NCI-H748 treated with DMSO at 0.1 percent for 48 hours (cell line): ENCODE results near the gene CTU1.
A peak's percentile ranks its signal among the peaks of the same experiment; 100 is the strongest.

Experiments used
- DNase-seq: peaks from one replicate; lab custom pipeline; 2025; lab: John Stamatoyannopoulos, UW

The CTU1 gene

DNA sequence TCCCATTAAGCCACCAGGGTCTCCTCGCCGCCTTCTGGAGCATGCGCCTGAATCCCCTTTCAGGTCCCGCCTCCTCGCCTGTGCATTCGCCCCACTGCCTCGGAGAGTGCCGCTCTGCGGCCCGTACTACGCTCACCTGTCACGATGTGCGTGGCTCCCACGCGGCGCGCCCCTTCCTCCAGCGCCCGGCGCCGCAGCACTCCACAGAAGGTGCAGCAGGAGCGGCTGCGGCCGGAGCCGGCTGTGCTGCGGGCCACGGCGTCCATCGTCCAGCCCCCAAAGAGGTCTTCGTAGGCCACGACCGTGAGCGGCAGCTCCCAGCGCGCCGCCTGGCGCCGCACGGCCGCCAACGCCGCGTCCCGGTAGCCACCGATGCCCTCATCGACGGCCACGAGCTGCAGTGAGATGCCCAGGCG lies 4.3 kb downstream of the CTU1 start:
- DNase-seq, result no peak

DNA sequence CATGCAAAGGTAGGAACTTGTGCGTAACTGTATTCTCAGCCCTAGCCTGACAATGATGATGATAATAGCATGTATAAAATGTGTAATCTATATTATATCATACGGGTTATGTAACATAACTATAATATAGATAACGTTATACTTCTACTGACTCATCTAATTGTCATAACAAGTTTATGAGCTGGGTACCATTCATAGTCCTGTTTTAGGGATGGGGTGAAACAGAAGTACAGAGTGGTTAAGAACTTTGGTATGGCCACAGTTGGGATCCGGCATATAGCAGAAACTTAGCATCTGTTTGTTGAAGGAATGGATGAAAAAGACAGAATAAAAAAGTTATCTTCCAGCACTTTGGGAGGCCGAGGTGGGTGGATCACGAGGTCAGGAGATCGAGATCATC lies 5.2 kb downstream of the CTU1 start:
- DNase-seq, result no peak

DNA sequence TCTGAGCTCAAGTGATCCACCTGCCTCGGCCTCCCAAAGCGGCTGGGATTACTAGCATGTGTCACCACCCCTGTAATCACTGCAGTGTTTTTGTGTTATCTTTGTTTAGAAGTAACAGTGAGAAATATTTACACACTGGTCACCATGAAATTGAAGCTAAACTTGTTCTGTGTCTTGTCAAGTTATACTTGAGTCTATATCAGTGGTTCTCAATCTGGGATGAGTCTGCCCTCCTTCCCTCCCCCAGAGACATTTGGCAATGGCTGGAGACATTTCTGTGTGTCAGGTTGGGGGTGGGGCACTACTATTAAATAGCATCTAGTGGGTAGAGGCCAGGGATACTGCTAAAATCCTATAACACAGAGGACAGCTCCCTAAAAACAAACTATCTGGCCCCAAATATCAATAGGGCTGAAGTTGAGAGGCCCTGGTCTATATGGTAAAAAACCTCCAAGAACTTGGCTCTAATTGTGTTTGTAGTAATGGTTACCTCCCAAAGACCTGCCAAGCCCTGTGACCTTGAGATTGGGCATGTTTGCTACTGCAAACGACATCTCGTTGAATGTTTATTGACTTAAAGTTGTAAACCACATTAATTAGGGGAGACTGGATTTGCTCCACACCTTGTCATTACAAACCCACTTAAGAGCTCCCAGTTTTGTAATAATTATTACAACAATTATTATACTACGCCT lies 6.9 kb downstream of the CTU1 start:
- no peak for DNase-seq

DNA sequence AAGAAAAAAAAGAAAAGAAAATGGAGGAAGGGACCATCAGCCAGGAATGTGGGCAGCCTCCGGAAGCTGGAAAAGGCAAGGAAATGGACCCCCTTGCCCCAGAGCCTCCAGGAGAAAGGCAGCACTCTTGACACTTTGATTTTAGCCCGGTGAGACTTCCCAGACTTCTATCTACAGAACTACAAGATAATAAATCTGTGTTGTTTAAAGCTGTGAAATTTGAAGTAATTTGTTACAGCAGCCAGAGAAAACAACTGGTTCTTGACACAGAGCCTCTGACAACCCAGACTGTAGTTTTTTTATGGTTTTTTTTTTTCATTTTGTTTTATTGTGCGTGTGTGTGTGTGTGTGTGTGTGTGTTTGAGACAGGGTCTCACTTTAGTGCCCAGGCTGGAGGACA lies 7.6 kb downstream of the CTU1 start:
- no peak for DNase-seq

DNA sequence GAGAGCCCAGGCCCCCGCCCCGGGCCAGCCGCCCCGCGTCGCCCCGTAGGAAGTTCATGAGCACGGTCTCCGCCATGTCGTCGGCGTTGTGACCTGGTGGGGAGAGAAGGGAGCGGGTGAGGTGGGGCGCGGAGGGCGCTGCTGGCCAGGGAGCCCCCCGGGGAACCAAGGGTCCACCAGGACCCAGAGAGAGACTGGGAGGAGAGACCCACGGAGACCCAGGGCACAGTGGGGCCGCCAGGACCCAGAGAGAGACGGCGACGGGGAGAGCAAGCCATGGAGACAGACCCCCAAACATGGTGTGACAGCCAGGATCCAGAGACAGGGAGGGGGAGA lies 9.2 kb downstream of the CTU1 start:
- DNase-seq, result no peak

DNA sequence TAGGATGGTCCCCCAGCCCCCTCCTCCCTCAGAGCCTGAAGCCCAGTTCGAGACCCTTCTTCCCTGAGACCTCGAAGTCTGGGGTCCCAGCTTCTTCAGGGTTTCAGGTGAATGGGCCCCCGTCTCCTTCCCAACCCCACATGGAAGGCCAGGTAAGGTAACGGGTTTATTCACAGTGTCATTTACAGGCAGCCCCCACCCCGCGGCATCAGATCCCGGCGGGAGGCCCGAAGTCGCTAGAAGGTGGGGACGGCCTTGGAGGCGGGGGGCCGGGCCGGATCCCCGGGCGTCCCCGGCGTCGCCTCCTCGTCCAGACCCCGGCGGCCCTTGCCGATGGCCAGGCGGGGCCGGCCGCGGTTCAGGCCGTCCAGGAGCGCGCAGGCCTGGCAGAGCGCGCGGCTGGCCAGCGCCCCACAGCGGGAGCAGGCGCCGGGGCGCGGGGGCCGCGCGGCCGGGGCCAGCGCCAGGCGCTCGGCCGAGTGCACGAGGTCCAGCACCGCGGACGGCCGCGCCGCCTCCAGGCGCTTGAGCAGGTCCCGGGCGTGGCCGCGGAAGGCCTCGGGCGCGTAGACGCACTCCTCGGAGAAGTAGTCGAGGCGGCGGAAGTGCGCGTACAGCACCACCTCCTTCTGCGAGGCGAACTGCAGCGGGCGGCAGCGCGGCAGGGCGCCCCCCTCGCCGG lies 9.7 kb downstream of the CTU1 start:
- DNase-seq, result no peak

DNA sequence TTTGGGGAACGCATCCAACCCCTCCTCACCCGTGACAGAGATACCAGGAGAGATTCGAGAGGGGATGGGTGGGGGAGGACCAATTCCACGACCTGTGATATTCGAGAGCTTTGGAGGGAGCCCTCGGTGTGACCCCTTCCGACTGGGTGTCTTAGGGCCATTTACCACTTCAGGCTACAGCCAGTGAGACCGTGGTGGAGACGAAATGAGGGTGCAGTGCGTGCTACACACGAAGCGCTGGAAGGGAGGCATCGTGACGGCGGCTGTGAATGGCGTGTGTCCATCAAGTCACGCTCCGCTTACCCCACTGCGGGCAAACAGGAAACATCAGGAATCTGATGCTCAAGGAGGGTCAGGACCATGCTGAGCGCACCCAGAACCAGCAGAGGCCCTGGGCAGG lies 10.4 kb downstream of the CTU1 start:
- DNase-seq, result no peak

DNA sequence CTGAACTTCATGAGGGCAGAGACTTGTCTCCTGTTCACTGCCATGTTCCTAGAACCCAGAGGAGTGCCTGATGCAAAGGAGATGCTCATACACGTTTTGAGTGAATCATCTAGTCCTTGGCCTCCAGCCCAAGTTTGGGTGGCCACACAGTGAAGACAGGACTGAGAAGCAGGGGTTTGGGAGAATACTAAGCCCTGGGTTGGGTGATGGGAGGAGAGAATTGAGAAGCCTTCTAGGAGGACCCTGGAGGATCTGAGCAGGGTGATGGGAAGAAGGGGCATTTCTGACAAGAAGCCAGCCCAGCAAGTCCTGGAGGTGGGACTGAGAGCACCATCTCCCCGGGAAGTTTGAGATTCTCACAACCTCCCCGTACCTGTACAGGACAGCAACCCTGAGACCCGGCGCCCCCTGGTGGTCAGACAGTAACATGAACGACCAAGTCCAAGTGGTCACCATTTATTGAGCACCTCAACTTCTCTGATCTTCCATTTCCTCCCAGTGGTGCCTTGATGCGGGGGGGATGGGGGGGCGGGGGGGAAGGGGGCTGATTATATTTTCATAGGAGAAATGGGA lies 11.0 kb downstream of the CTU1 start:
- DNase-seq, result peak; percentile 69

DNA sequence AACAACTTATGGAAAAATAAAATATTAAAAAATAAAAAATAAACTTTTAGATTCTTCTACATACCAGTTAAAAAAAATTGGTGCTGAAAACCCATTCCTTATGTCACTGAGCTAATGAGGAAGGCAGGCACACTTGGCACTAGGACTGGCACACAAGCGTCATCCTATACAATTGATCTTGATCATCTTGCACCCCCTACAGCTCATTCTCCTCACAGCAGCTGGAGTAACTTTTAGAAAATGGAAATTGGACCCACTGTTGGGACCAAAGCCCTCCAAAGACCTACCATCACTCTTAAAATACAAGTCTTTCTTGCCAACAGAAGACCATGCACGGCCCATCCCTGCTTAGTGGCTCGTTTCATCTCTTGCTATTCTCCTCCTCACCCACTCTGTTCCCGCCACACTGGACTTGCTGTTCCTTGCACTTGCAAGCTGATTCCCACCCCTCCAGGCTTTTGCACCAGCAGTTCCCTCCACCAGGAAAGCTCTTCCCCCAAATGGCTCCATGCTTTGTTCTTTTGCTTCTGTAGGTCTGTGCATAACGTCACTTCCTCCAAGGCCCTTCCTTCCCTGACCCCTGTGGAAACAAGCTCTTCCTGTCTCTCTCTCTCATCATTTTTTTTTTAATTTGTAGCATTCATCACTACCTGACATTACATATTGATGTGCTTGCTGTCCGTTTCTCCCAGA lies 11.6 kb downstream of the CTU1 start:
- peak; percentile 39 for DNase-seq

DNA sequence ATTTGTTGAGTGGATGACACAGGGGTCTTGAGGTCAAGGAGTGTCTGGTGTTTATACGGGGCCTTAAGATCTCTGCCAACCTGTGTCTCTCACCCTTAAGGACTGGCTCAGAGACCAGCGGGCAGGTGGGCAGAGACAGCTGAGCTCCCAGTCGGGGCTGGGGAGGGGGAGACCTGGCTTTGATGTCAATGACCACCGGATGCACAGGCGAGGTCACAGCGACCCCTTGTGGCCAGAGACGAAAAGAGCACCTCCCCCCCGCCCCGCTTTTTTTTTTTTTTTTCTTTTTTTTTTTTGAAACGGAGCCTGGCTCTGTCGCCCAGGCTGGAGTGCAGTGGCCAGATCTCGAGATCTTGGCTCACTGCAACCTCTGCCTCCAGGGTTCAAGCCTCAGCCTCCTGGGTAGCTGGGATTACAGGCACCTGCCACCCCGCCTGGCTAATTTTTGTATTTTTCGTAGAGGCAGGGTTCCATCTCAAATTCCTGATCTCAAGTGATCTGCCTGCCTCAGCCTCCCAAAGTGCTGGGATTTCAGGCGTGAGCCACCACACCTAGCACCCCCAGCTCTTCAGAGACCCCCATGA lies 13.4 kb downstream of the CTU1 start:
- no peak for DNase-seq

DNA sequence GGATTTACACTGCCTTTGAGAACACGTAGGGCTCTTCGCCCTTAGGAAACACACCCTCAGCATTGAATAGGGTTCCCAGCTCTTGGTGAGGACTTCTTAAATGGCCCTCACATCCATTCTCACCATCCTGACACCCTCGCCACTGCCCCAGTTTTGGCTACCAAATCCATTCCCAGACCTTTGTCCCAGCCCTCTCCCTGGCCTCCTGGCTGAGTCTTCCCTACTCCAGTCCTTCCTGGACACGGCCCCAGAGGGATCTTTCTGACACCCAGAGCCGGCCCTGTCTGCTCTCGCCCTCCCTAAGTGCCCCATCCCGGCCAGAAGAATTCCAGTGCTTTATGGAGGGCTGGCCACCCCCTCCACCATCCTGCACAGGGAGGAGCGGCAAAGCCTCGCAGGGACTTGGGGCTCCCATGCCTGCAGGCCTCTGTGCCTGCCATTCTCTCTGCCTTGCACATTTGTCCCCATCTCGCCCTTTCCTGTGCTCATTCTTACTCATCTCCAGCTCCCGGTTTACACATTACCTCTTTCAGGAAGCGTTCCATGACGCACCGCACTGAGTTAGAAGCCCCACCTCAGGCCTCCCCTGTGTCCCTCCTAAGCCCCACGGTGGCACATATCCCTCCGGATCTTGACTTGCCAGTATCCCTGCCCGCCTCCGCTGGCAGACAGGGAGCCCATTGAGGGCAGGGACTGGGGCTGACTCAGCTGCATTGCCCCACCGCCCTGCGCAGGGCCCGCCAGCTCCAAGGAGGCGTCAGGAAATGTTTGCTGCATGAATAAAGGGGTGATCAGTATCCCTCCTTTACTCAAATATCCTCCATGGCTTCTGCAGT lies 14.5 kb downstream of the CTU1 start:
- DNase-seq, result no peak

DNA sequence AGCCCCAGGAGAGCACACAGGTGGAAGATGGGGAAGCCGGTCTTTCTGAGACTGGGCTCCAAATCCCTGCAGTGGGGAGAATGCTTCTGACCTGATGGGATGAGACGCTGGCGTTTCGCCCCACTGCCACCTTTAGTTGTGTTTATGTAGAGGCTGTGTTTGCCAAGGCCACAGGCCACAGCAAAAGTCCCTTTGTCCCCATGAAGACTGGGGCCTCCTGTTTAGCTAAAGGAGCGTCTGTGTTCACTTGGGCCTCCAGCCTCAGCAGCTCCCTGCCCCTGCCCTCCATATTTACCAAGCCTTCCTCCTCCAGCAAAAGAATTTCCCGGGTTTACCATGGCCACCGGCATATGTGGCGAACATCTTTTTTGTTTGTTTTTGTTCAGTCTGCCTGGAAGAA lies 15.1 kb downstream of the CTU1 start:
- DNase-seq, result no peak

DNA sequence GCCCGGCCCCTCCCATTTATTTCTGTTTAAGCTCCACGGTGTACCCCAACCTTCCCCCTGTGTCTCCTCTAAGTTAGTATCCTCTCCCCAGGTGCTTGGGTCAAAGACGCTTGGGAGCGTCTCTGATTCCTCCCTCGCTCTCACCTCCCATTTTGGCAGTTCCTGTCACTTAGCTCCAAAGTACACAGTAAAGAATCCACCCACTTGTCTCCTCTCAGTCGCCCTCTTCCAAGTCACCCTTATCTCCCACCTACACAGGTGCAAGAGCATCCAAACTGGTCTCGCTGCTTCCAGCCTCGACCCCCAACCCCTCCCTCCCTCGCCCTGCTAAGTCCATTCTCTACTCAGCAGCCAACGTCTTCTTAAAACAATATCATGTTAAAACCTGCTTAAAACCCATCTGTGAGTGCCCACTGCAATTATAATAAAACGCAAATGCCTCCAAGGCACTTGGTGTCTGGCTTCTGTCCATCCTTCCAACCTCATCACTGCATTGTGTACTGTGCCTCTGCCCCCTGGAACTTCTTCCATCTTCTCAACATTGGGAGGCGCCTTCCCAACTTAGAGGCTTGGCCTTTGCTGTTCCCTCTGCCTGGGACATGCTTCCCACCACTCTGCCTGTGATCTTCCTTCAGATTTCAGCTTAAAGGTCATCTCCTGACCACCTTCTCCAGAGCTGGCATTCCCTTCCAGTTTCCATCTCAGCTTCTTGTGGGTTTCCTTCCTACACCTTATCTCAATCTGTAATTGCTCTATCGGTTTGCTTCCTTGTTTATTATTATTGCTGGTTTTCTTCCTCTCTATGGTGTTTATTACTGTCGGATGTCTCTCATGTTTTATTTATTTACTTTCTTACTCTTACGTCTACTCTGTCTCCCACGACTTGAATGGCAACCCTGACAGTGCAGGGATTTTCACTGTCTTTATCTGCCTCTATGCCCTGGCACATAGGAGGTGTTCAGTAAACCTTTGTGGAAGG lies 16.0 kb downstream of the CTU1 start:
- peak; percentile 48 for DNase-seq

DNA sequence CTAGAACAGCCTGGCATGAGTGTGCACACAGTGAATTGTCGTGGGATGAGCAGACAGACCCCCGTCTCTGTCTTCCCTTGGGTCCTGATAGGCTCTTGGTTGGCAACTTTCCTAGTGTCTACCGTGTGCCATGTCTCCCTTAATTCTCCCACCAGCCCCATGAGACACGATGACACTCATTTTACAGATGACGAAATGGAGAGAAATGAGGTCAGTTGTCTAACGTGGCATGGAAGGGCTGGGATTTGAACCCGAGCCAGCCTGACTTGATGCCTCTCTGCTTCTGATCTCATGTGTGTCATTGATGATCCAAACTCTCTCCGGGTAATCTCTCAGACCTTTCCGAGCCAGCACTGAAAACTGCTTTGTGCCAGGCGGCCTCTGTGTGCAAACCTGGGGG lies 17.1 kb downstream of the CTU1 start:
- no peak for DNase-seq

DNA sequence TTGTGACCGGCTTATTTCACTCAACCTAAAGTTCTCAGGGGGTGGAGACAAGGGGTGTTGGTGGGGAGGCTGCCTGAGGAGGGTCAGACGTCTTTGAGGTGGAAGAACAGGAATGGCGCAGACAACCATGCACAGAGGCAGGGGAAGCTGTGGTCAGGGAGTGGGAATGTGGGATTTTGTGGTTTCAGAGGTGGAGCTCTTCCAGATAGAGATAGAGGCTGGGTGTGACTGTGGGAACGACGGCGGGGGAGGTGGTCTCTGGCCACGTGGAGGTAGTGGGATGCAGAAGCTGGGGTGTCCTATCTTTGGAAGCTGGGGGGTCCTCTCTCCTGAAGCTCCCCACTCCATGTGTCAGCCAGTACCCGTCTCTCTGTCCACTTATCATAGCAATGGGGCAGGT lies 17.7 kb downstream of the CTU1 start:
- no peak for DNase-seq

DNA sequence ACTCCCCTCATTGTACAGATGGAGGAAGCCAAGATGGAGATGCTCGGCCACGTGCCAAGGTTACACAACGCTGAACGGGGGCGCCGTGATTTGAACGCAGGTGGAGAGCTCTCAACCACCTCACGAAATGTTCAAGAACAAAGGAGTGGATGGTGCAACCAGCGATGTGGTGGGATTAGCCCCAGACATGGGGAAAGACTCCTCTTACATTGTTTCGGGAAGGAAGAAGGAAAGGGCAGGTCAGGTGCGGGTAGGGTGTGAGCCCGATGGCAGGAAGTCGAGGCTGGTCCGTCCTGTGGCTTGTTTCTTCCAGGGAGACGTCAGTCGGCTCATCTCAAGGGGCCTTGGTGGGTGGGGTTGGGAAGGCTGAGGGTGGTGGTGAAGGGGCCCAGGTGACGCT lies 18.4 kb downstream of the CTU1 start:
- no peak for DNase-seq

DNA sequence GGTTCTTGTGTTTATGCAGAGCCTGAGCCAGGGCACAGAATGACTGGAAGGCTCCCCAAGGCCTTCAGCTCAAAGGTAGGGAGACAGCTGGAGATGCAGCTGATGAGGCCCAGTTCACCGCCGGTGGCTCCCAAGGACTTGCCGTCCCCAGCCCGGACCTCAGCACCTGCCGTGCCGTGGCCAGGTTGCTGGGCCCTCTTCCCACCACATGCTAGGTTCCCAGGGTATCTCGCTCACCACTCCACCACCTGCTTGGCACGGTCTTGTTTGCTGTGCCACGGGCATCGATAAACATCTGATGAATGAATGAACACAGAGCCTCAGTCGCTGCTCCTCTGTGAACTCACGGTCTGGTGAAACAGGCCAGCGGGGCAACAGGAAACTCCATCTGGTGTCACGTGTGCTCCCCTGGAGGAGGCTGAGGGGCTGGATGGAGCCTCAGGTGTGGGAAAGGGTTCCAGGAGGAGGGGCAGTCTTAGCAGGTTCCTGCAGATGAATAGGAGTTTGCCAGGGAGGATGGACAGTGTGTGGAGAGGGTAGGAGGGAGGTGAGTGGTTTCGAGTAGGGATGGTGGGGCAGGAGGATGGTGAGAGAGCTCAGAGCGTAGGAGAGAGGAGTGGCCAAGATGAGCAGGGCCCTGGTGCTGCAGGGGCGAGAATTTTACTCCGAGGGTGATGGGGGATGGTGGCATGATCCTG lies 21.9 kb downstream of the CTU1 start:
- DNase-seq, result no peak

DNA sequence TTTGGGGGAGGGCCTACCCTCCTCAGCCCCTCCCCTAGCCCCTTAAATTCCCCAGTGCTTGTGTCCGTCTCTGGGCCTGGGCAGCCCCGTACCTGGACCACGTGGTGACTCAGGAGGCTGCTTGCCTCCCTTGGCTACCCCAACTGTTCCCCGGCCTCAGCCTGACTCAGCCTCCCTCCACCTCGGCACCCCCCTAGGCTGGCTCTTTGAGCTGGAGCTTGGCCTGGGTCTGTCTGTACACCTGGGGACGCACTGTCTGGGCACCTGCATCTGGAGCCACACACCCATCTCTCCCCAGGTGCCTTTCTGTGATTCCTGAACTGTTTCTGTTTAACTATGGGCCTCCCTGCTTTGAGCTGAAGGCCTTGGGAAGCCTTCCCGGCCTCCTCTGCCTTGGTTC lies 23.7 kb downstream of the CTU1 start:
- no peak for DNase-seq

DNA sequence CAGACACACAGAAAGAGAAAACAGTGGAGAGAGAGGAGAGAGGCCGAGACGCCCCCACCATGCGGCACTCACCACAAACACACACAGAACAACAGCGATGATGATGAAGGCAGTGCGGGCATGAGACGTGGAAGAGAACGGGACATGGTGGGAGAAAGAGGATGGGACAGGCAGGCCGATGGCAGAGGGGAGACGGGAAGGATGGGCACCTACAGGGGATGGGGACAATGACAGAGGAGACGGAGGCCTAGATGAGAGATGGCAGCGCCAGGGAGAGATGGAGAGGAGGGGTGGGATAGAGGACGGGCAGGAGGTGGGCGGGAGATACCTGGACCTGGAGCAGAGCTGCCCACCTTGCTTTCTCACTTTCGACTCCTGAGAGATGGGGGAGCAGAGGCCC lies 24.4 kb downstream of the CTU1 start:
- no peak for DNase-seq

DNA sequence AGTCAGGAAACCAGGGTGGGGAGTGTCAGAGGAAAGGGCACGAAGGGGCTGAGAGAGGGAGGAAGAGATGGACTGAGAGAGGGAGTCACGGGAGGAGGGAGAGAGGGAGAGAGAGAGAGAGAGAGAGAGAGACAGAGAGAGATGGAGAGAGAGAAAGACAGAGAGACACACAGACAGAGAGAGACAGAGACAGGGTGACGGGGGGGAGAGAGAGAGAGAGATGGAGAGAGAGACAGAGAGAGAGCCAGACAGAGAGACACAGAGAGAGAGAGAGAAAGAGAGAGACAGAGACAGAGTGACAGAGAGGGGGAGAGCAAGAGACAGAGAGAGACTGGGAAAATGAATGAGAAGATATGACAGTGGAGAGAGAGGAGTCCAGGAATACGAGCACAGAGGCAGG lies 25.0 kb downstream of the CTU1 start:
- DNase-seq, result no peak
